ENCODE measurements around the gene FAM107B. TPM values are rescaled to one million over a fixed set of nuclear protein-coding genes. Genes with fewer than 3 reads are reported as not detected.

The FAM107B gene
- total RNA-seq, 1 donor from 2014 or later = 86.2 TPM

DNA sequence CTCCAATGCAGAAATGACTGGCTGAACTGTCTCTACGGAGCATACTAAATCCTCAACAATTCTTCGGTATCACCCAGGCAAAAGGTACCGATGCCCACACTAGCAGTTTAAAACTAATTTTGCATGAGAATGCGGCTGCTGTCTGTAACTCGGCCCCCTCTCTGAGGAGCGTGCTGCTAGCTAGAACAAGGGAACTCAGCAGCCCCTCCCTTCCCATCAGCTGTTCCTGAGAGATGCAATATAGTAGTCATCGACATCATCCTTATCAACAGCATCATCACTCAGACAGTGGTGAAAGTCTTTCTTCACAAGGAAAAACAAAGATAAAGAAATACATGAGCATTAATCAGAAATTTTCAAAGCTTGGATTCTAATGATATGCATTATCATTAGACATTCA is 254.9 kb downstream of the FAM107B start:
- ATAC-seq (no peak), DNase-seq (no peak)
- H3K9me3 ChIP-seq = no peaks in the 10 kb centered on the region
- peaks cover 41% of the 10 kb centered on the region for H3K36me3 ChIP-seq
- no peaks in the 10 kb centered on the region for H3K4me1 ChIP-seq
- intact Hi-C loops (cut with DNase I) = no loop called here
- H3K4me3 ChIP-seq = no peak overlapping the region
- TF ChIP-seq, protein P1, sequence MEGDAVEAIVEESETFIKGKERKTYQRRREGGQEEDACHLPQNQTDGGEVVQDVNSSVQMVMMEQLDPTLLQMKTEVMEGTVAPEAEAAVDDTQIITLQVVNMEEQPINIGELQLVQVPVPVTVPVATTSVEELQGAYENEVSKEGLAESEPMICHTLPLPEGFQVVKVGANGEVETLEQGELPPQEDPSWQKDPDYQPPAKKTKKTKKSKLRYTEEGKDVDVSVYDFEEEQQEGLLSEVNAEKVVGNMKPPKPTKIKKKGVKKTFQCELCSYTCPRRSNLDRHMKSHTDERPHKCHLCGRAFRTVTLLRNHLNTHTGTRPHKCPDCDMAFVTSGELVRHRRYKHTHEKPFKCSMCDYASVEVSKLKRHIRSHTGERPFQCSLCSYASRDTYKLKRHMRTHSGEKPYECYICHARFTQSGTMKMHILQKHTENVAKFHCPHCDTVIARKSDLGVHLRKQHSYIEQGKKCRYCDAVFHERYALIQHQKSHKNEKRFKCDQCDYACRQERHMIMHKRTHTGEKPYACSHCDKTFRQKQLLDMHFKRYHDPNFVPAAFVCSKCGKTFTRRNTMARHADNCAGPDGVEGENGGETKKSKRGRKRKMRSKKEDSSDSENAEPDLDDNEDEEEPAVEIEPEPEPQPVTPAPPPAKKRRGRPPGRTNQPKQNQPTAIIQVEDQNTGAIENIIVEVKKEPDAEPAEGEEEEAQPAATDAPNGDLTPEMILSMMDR (IDR thresholded peaks at IDR 0.05) = no peak
- no peak overlapping the region for H3K27ac ChIP-seq
- no peaks in the 10 kb centered on the region for H3K27me3 ChIP-seq

DNA sequence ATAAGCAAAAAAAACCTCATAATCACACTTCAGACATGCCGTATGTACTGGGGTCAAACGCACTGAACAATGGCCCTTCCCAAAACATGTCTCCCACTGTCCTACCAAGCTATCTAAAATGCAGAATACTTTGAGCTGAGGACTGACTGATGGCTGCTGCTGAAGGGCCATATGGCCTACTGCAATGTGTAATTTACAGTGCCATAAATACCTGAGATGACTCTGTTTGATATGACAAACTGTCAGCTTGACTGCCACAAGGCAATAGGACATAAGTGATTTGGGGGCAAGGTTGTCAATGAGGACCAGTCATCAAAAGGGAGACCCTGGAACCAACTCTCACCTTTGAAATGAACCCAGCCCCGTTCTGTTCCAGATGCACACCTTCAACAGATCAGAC is 256.5 kb downstream of the FAM107B start:
- no peak overlapping the region for H3K27ac ChIP-seq
- no peaks in the 10 kb centered on the region for H3K9me3 ChIP-seq
- no peak for ATAC-seq
- no peak for DNase-seq
- no peaks in the 10 kb centered on the region for H3K4me1 ChIP-seq
- TF ChIP-seq, protein P1 (IDR thresholded peaks at IDR 0.05) = no peak
- peaks cover 41% of the 10 kb centered on the region for H3K36me3 ChIP-seq
- no peak overlapping the region for H3K4me3 ChIP-seq
- H3K27me3 ChIP-seq = no peaks in the 10 kb centered on the region
- intact Hi-C loops (cut with DNase I) = no loop called here

DNA sequence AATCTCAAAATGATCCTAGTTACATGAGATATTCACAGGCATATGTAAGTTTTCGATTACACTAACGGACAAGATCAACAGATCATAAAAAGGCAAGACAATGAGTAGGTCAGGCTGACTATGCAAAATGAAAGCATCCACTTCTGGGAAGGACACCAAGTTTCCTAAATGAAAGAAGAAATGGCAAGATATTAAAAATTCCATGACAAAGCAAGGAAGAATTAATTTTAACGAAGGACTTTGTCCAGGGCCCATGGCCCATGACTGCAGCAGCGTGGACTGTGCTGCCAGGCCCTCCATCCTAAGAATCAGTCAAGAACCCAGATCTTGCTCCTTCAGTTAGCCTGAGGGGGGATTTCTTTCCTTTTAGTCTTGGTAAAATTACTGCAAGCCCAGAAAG is 261.6 kb downstream of the FAM107B start:
- intact Hi-C loops (cut with DNase I) = no loop called here
- no peak overlapping the region for H3K4me3 ChIP-seq
- no peak for DNase-seq
- ATAC-seq = no peak
- TF ChIP-seq, protein P1 (IDR thresholded peaks at IDR 0.05) = no peak
- H3K9me3 ChIP-seq = no peaks in the 10 kb centered on the region
- no peaks in the 10 kb centered on the region for H3K4me1 ChIP-seq
- H3K36me3 ChIP-seq = peaks cover 3% of the 10 kb centered on the region
- no peaks in the 10 kb centered on the region for H3K27me3 ChIP-seq
- no peak overlapping the region for H3K27ac ChIP-seq

DNA sequence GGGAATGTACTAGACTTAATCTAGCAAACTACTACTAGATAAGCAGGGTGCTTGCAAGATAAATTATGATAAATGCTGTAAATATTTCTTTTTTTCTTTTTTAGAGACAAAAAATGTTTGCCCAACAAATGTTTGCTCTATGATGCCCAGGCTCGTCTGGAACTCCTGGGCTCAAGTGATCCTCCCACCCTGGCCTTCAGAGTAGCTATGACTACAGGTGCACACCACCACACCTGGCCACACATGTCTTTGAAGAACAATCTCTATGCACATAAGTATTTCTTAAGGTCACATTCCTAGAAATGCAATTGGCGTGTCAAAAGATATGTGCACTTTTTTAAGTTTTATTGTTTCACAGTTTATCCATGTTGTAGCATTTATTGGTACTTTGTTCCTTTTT is 264.4 kb downstream of the FAM107B start:
- TF ChIP-seq, protein P1 (IDR thresholded peaks at IDR 0.05) = no peak

DNA sequence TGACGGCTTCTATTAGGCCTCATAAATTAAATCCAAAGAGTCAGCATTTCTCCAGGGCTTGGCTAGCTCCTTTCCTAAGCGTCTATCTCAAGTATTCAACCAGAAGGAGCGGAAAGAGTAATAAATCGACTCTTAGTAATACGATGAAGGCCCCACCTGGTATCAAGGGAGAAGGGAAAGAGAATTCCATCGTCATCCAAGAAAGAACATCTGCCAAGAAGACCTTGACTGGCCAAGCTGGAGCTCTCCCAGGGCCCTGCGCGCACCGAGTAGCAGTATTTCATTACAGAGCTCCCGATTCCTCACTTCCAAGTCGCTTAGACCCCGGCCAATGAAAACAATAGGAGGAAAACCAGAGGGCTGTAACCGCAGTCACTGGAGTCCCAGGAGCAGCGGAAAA is 266.0 kb downstream of the FAM107B start:
- H3K4me1 ChIP-seq = no peaks in the 10 kb centered on the region
- H3K4me3 ChIP-seq = no peak overlapping the region
- DNase-seq = no peak
- TF ChIP-seq, protein P1 (IDR thresholded peaks at IDR 0.05) = no peak
- H3K36me3 ChIP-seq = no peaks in the 10 kb centered on the region
- intact Hi-C loops (cut with DNase I) = loop anchor here (10.0 kb wide), 1 partner anchor 316 kb away; no protein-coding TSS in a partner anchor
- no peaks in the 10 kb centered on the region for H3K27me3 ChIP-seq
- H3K27ac ChIP-seq = no peak overlapping the region
- ATAC-seq = no peak
- H3K9me3 ChIP-seq = no peaks in the 10 kb centered on the region

More for the DNA sequence above, 264.4 kb downstream of the FAM107B start:
- ATAC-seq = no peak
- H3K9me3 ChIP-seq = no peaks in the 10 kb centered on the region
- no peak for DNase-seq
- H3K27ac ChIP-seq = no peak overlapping the region
- no peaks in the 10 kb centered on the region for H3K4me1 ChIP-seq
- intact Hi-C loops (cut with DNase I) = no loop called here
- H3K36me3 ChIP-seq = no peaks in the 10 kb centered on the region
- no peak overlapping the region for H3K4me3 ChIP-seq
- H3K27me3 ChIP-seq = no peaks in the 10 kb centered on the region

DNA sequence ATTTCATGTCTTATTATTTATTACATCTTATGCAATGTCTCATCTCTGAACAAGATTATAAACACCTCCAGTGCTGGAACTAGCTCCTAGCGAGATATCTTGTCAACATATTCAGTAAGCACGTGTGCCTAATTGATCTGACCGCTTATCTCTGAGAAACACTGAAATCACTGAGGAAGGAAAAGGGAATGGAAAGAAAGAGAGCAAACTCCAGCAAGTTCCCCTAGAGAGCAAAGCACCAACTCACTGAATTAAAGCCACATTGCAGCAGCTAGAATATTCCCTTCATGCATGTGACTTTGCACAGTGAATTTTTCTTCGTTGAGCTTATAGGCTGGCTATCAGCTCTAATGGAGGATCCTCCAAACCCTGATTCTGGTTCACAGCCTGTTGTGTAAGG is 266.9 kb downstream of the FAM107B start:
- Histone ChIP-seq H3K4me3 (no peak overlapping the region), H3K4me1 (no peaks in the 10 kb centered on the region), H3K27ac (no peak overlapping the region), H3K27me3 (no peaks in the 10 kb centered on the region), H3K36me3 (no peaks in the 10 kb centered on the region), H3K9me3 (no peaks in the 10 kb centered on the region)
- DNase-seq (no peak), ATAC-seq (no peak)
- TF ChIP-seq, protein P1 (IDR thresholded peaks at IDR 0.05) = no peak
- intact Hi-C loops (cut with DNase I) = loop anchor here (10.0 kb wide), 1 partner anchor 317 kb away; no protein-coding TSS in a partner anchor
